H9 (cell line): ENCODE data around the gene CORO1C. TPM values are rescaled to one million over a fixed set of nuclear protein-coding genes. Genes with fewer than 3 reads are reported as not detected.
A peak's percentile ranks its signal among the peaks of the same experiment; 100 is the strongest.

Source experiments
- DNase-seq: peaks from one replicate; pipeline ENCODE4 v3.0.0-alpha.2; 2017
- H2AFZ ChIP-seq: one replicate; pipeline ENCODE4 v1.6.1; 2013; ENCODE audit warnings: mild to moderate bottlenecking, low read length, control low read depth, moderate library complexity
- H2AK5ac ChIP-seq: 2 replicates; pipeline ENCODE4 v1.6.1; 2013; ENCODE audit warnings: low read length, control low read depth, mixed read lengths; ENCODE audit not compliant: insufficient read length
- H2BK120ac ChIP-seq: one replicate; pipeline ENCODE4 v1.6.1; 2013; ENCODE audit warnings: low read depth, mild to moderate bottlenecking, low read length, control low read depth, inconsistent platforms; ENCODE audit not compliant: poor library complexity, severe bottlenecking
- H2BK12ac ChIP-seq: 2 replicates; pipeline ENCODE4 v1.6.1; 2013; ENCODE audit warnings: low read length, control low read depth, mixed read lengths, low read depth; ENCODE audit not compliant: insufficient read length
- H2BK15ac ChIP-seq: 2 replicates; pipeline ENCODE4 v1.6.1; 2013; ENCODE audit warnings: low read depth, low read length, control low read depth
- H2BK20ac ChIP-seq: one replicate; pipeline ENCODE4 v1.6.1; 2013; ENCODE audit warnings: low read depth, mild to moderate bottlenecking, low read length, control low read depth, inconsistent platforms; ENCODE audit not compliant: poor library complexity, severe bottlenecking
- H2BK5ac ChIP-seq: 2 replicates; pipeline ENCODE4 v1.6.1; 2013; ENCODE audit warnings: low read length, control low read depth, mixed read lengths; ENCODE audit not compliant: insufficient read length
- H3K14ac ChIP-seq: 2 replicates; pipeline ENCODE4 v1.6.1; 2013; ENCODE audit warnings: low read length, control low read depth; ENCODE audit not compliant: insufficient read depth
- H3K18ac ChIP-seq: 2 replicates; pipeline ENCODE4 v1.6.1; 2013; ENCODE audit warnings: low read depth, mild to moderate bottlenecking, mixed read lengths, low read length, control low read depth; ENCODE audit not compliant: insufficient read length
- H3K23ac ChIP-seq: 2 replicates; pipeline ENCODE4 v1.6.1; 2013; ENCODE audit warnings: low read length, control low read depth, mixed read lengths, low read depth; ENCODE audit not compliant: insufficient read length
- H3K23me2 ChIP-seq: 2 replicates; pipeline ENCODE4 v1.6.1; 2013; ENCODE audit warnings: low read depth, mild to moderate bottlenecking, mixed read lengths, low read length, control low read depth; ENCODE audit not compliant: insufficient read length, poor library complexity, severe bottlenecking
- H3K27ac ChIP-seq: 2 replicates; pipeline ENCODE4 v1.5.1; 2013; ENCODE audit warnings: low read length, control low read depth, mixed read lengths, low read depth; ENCODE audit not compliant: insufficient read length
- H3K27me3 ChIP-seq: 2 replicates; pipeline ENCODE4 v1.6.1; 2013; ENCODE audit warnings: low read length, control low read depth, inconsistent platforms; ENCODE audit not compliant: insufficient read depth
- H3K4ac ChIP-seq: 2 replicates; pipeline ENCODE4 v1.6.1; 2013; ENCODE audit warnings: low read depth, mild to moderate bottlenecking, control low read depth, inconsistent platforms, low read length, moderate library complexity
- H3K4me1 ChIP-seq: 2 replicates; pipeline ENCODE4 v1.6.1; 2013; ENCODE audit warnings: low read length, control low read depth, inconsistent platforms; ENCODE audit not compliant: insufficient read depth
- H3K4me2 ChIP-seq: 2 replicates; pipeline ENCODE4 v1.6.1; 2013; ENCODE audit warnings: low read length, control low read depth, mixed read lengths; ENCODE audit not compliant: insufficient read length, insufficient read depth
- H3K56ac ChIP-seq: 2 replicates; pipeline ENCODE4 v1.6.1; 2013; ENCODE audit warnings: low read depth, mild to moderate bottlenecking, mixed read lengths, low read length, control low read depth; ENCODE audit not compliant: insufficient read length
- H3K79me1 ChIP-seq: 2 replicates; pipeline ENCODE4 v1.6.1; 2013; ENCODE audit warnings: low read depth, mild to moderate bottlenecking, moderate library complexity, low read length, control low read depth, inconsistent platforms; ENCODE audit not compliant: insufficient read depth, poor library complexity, severe bottlenecking
- H3K79me2 ChIP-seq: 2 replicates; pipeline ENCODE4 v1.6.1; 2013; ENCODE audit warnings: low read length, control low read depth, inconsistent platforms; ENCODE audit not compliant: insufficient read depth
- H3K9ac ChIP-seq: 2 replicates; pipeline ENCODE4 v1.6.1; 2013; ENCODE audit warnings: low read length, control low read depth, mixed read lengths; ENCODE audit not compliant: insufficient read length; ENCODE audit errors: extremely low read depth
- H3K9me3 ChIP-seq: one replicate; pipeline ENCODE4 v1.6.1; 2013; ENCODE audit warnings: low read depth, low read length, inconsistent platforms; ENCODE audit not compliant: control insufficient read depth
- H3T11ph ChIP-seq: one replicate; pipeline ENCODE4 v1.6.1; 2013; ENCODE audit warnings: mild to moderate bottlenecking, low read length, control low read depth, inconsistent platforms
- H4K20me1 ChIP-seq: one replicate; pipeline ENCODE4 v1.6.1; 2013; ENCODE audit not compliant: control insufficient read depth, insufficient read length, insufficient read depth
- H4K5ac ChIP-seq: 2 replicates; pipeline ENCODE4 v1.6.1; 2013; ENCODE audit warnings: low read depth, mild to moderate bottlenecking, mixed read lengths, low read length, control low read depth; ENCODE audit not compliant: insufficient read length
- H4K8ac ChIP-seq: replicated peaks from 2 replicates; pipeline ENCODE4 v1.6.1; 2013; ENCODE audit warnings: low read length, control low read depth, mixed read lengths, low read depth; ENCODE audit not compliant: insufficient read length
- H4K91ac ChIP-seq: 2 replicates; pipeline ENCODE4 v1.6.1; 2013; ENCODE audit warnings: low read depth, mild to moderate bottlenecking, moderate library complexity, mixed read lengths, low read length, control low read depth; ENCODE audit not compliant: insufficient read length
- H3K27ac Mint-ChIP-seq, 3 experiments: 2 replicates in 2 of 3; 3 replicates in 1 of 3; pipeline ENCODE4 v1.8.0; 2020 to 2021; ENCODE audit warnings: mixed read lengths in 3 of 3, mild to moderate bottlenecking in 1 of 3, moderate library complexity in 1 of 3
- H3K27me3 Mint-ChIP-seq: 2 replicates; pipeline ENCODE4 v1.8.0; 2021; ENCODE audit warnings: low read depth, mild to moderate bottlenecking, moderate library complexity, mixed read lengths
- H3K36me3 Mint-ChIP-seq, 3 experiments: 2 replicates in 2 of 3; 3 replicates in 1 of 3; pipeline ENCODE4 v1.8.0; 2020 to 2021; ENCODE audit warnings: low read depth in 3 of 3, mixed read lengths in 3 of 3; ENCODE audit not compliant: insufficient read depth in 1 of 3
- H3K4me1 Mint-ChIP-seq, 2 experiments: 2 replicates each; pipeline ENCODE4 v1.8.0; 2020; ENCODE audit warnings: mixed read lengths in 2 of 2
- H3K4me3 Mint-ChIP-seq, 2 experiments: 2 replicates in 1 of 2; 3 replicates in 1 of 2; pipeline ENCODE4 v1.8.0; 2020 to 2021; ENCODE audit warnings: mild to moderate bottlenecking in 2 of 2, mixed read lengths in 2 of 2, moderate library complexity in 1 of 2
- H3K9me3 Mint-ChIP-seq, 2 experiments: 2 replicates in 1 of 2; 3 replicates in 1 of 2; pipeline ENCODE4 v1.8.0; 2020; ENCODE audit warnings: mild to moderate bottlenecking in 2 of 2, mixed read lengths in 2 of 2, moderate library complexity in 1 of 2
- WGBS: extraction: QIAGEN DNeasy Blood & Tissue Kit; methylation state at CpG from one replicate; pipeline ENCODE4 v1.1.7; 2013; ENCODE audit warnings: missing lambda C conversion rate, low lambda C conversion rate, mixed read lengths; ENCODE audit not compliant: insufficient read length; ENCODE audit errors: extremely low coverage; 5-methylcytosine and 5-hydroxymethylcytosine counted together
- total RNA-seq: library from RNA; stranded (reverse); gene quantifications from 2 replicates; pipeline ENCODE4 v1.2.1, GENCODE V29; 2021
- TF ChIP-seq, protein P1 (sequence below): fragments of 200-600 bp; sonication (generic); conservative IDR thresholded peaks from 3 replicates; pipeline ENCODE4 v1.8.0; 2021; ENCODE audit warnings: antibody characterized with exemption, mild to moderate bottlenecking

The CORO1C gene
- total RNA-seq, 1 experiment from 2014 or later: 154 TPM

DNA sequence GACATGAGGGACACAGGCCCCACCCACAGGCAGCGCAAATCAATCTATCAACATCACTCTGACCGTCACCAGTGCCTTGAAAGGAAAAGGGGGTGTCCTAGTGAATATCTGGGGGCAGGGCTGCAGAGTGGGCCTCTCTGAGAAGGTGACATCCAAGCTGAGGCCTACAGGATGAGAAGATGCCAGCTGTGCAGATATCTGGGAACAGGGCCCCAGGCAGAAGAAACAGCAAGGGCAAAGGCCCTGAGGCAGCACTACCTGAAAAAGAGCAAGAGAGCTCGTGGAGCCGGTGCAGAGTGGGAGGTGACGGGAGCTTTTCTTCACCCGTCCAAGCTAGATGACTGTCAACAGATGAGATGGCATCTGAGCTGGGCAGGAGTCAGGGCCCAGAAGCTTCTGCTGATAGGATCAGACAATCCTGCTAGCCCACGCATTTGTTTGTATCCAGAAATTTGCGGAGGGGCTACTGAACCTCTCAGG lies 120.9 kb downstream of the CORO1C start:
- H2AFZ ChIP-seq: no peak overlapping the region
- no peak overlapping the region for H2BK120ac ChIP-seq
- H2BK15ac ChIP-seq: no peak overlapping the region
- no peaks in the 10 kb centered on the region for H3K36me3 Mint-ChIP-seq
- H3K27me3 Mint-ChIP-seq: peaks cover 1% of the 10 kb centered on the region; the same call in 1 of the 2 replicates
- no peak overlapping the region for H2BK12ac ChIP-seq
- peaks cover 17 to 33% of the 10 kb centered on the region in 2 experiments for H3K4me1 Mint-ChIP-seq
- H4K8ac ChIP-seq: no peak overlapping the region
- H3K4me3 Mint-ChIP-seq: no peak overlapping the region
- H3K9me3 ChIP-seq: no peaks in the 10 kb centered on the region
- H2BK20ac ChIP-seq: no peak overlapping the region
- no peak overlapping the region for H3K9ac ChIP-seq
- no peak overlapping the region for H3T11ph ChIP-seq
- H3K23me2 ChIP-seq: no peaks in the 10 kb centered on the region
- no peak overlapping the region for H4K5ac ChIP-seq
- H3K4me2 ChIP-seq: no peak overlapping the region
- TF ChIP-seq, protein P1, sequence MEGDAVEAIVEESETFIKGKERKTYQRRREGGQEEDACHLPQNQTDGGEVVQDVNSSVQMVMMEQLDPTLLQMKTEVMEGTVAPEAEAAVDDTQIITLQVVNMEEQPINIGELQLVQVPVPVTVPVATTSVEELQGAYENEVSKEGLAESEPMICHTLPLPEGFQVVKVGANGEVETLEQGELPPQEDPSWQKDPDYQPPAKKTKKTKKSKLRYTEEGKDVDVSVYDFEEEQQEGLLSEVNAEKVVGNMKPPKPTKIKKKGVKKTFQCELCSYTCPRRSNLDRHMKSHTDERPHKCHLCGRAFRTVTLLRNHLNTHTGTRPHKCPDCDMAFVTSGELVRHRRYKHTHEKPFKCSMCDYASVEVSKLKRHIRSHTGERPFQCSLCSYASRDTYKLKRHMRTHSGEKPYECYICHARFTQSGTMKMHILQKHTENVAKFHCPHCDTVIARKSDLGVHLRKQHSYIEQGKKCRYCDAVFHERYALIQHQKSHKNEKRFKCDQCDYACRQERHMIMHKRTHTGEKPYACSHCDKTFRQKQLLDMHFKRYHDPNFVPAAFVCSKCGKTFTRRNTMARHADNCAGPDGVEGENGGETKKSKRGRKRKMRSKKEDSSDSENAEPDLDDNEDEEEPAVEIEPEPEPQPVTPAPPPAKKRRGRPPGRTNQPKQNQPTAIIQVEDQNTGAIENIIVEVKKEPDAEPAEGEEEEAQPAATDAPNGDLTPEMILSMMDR: no peak
- WGBS: no CpG with 5 or more reads among the region's 8 CpGs
- H4K20me1 ChIP-seq: no peaks in the 10 kb centered on the region
- H3K4me1 ChIP-seq: no peaks in the 10 kb centered on the region
- no peak overlapping the region for H3K4ac ChIP-seq
- H3K56ac ChIP-seq: no peak overlapping the region
- no peak overlapping the region for H3K27ac ChIP-seq
- no peak for DNase-seq
- no peaks in the 10 kb centered on the region; a peak in 1 of 5 replicates for H3K9me3 Mint-ChIP-seq
- no peaks in the 10 kb centered on the region for H3K79me1 ChIP-seq
- no peak overlapping the region for H3K18ac ChIP-seq
- H4K91ac ChIP-seq: no peak overlapping the region
- peak overlapping the region in 1 of 3 experiments; percentile 70; a peak in 2 of 7 replicates for H3K27ac Mint-ChIP-seq
- no peaks in the 10 kb centered on the region for H3K27me3 ChIP-seq
- H3K14ac ChIP-seq: no peak overlapping the region
- no peaks in the 10 kb centered on the region for H3K79me2 ChIP-seq
- H2BK5ac ChIP-seq: no peak overlapping the region
- no peak overlapping the region for H2AK5ac ChIP-seq
- no peak overlapping the region for H3K23ac ChIP-seq
